Activated T-cell treated with anti-CD3 and anti-CD28 coated beads, Interleukin-2, amount 50 U/mL, for 72 hours (primary cell): Measurements from ENCODE around the gene TGFB1I1. TPM values are rescaled to one million over a fixed set of nuclear protein-coding genes. Genes with fewer than 3 reads are reported as not detected.

ENCODE experiments used
- ATAC-seq, 2 donors: fragments of 150-1000 bp; cut with Tn5 transposase; replicated peaks in 1 of 2; 2 replicates each; pipeline ENCODE4 v1.10.0; 2021; ENCODE audit warnings: moderate library complexity in 2 of 2, mild to moderate bottlenecking in 1 of 2
- DNase-seq, 2 donors: peaks; one replicate each; pipeline ENCODE4 v3.0.0; 2021 to 2022; ENCODE audit warnings: mixed read lengths in 1 of 2
- H3K27ac Mint-ChIP-seq: one replicate; pipeline ENCODE4 v1.8.0; 2022; ENCODE audit warnings: mild to moderate bottlenecking, moderate library complexity, mixed read lengths
- H3K27me3 Mint-ChIP-seq: one replicate; pipeline ENCODE4 v1.8.0; 2022; ENCODE audit warnings: low read depth, mixed read lengths
- H3K36me3 Mint-ChIP-seq, 2 donors: one replicate each; pipeline ENCODE4 v1.8.0; 2022; ENCODE audit warnings: mixed read lengths in 2 of 2, mild to moderate bottlenecking in 1 of 2; ENCODE audit not compliant: insufficient read depth in 2 of 2
- H3K4me1 Mint-ChIP-seq: one replicate; pipeline ENCODE4 v1.8.0; 2022; ENCODE audit warnings: low read depth, mixed read lengths
- H3K4me3 Mint-ChIP-seq, 2 donors: one replicate each; pipeline ENCODE4 v1.8.0; 2022; ENCODE audit warnings: mild to moderate bottlenecking in 2 of 2, mixed read lengths in 2 of 2, moderate library complexity in 2 of 2
- H3K9me3 Mint-ChIP-seq, 2 donors: one replicate each; pipeline ENCODE4 v1.8.0; 2022; ENCODE audit warnings: mixed read lengths in 2 of 2
- total RNA-seq, 2 donors: library from RNA; stranded (reverse); gene quantifications; one replicate each; pipeline ENCODE4 v1.2.3, GENCODE V29; 2022

TGFB1I1 gene
- 1 to 10 TPM; 1.3 to 4.4 TPM for total RNA-seq

GRCh38 chr16:31471875-31472708 lies at the start of gene TGFB1I1:
TGFB1I1 (plus strand) TSS chr16:31472152; CDS start chr16:31472189, 37 bp downstream.
- Mint-ChIP-seq H3K36me3 (peaks cover 0 to 3% of the 10 kb centered on the region in 2 donors), H3K4me1 (peaks cover 24% of the 10 kb centered on the region), H3K27me3 (peaks cover 49% of the 10 kb centered on the region), H3K9me3 (no peaks in the 10 kb centered on the region), H3K27ac (peak within 1 kb of the TSS; percentile 57), H3K4me3 (peak within 1 kb of the TSS; percentile 78 to 85)
- ATAC-seq (no peak), DNase-seq (no peak)

- Mint-ChIP-seq H3K27me3 (peaks cover 38% of the 10 kb centered on the region), H3K27ac (no peak overlapping the region), H3K4me1 (peaks cover 56% of the 10 kb centered on the region), H3K36me3 (peaks cover 0 to 2% of the 10 kb centered on the region in 2 donors), H3K9me3 (no peaks in the 10 kb centered on the region), H3K4me3 (no peak overlapping the region)
- ATAC-seq (no peak), DNase-seq (no peak)
Observed at GRCh38 chr16:31423241-31423640, 48.7 kb upstream of the TGFB1I1 start.

GRCh38 chr16:31423801-31424200 lies 48.2 kb upstream of the TGFB1I1 start:
- Mint-ChIP-seq H3K9me3 (no peaks in the 10 kb centered on the region), H3K36me3 (peaks cover 0 to 2% of the 10 kb centered on the region in 2 donors), H3K4me3 (no peak overlapping the region), H3K4me1 (peaks cover 56% of the 10 kb centered on the region), H3K27me3 (peaks cover 34% of the 10 kb centered on the region), H3K27ac (no peak overlapping the region)
- DNase-seq (no peak), ATAC-seq (no peak)

- Mint-ChIP-seq H3K27ac (peak overlapping the region; percentile 36), H3K27me3 (peaks cover 29% of the 10 kb centered on the region), H3K9me3 (no peaks in the 10 kb centered on the region), H3K36me3 (peaks cover 0 to 2% of the 10 kb centered on the region in 2 donors), H3K4me3 (peak overlapping the region; percentile 59 to 61), H3K4me1 (peaks cover 32% of the 10 kb centered on the region)
- peak; percentile 63 for ATAC-seq
- DNase-seq = peak; percentile 67 to 77
Observed at GRCh38 chr16:31427441-31428278, 44.3 kb upstream of the TGFB1I1 start.

GRCh38 chr16:31428279-31428597 lies 43.7 kb upstream of the TGFB1I1 start, which contains the start of gene COX6A2:
COX6A2 (minus strand) TSS chr16:31428360; CDS start chr16:31428325, 35 bp downstream.
- Mint-ChIP-seq H3K4me1 (peaks cover 27% of the 10 kb centered on the region), H3K4me3 (peak within 1 kb of the TSS; percentile 59 to 61), H3K9me3 (no peaks in the 10 kb centered on the region), H3K27ac (peak within 1 kb of the TSS; percentile 36), H3K36me3 (peaks cover 0 to 2% of the 10 kb centered on the region in 2 donors), H3K27me3 (peaks cover 24% of the 10 kb centered on the region)
- DNase-seq (no peak), ATAC-seq (no peak)

- ATAC-seq = peak; percentile 23 to 55
- Mint-ChIP-seq H3K9me3 (no peaks in the 10 kb centered on the region), H3K4me1 (peaks cover 22% of the 10 kb centered on the region), H3K27me3 (peaks cover 18% of the 10 kb centered on the region), H3K27ac (no peak overlapping the region), H3K36me3 (peaks cover 0 to 2% of the 10 kb centered on the region in 2 donors), H3K4me3 (peak overlapping the region in 1 of 2 donors; percentile 12)
- DNase-seq = no peak
Observed at GRCh38 chr16:31428638-31429247, 43.2 kb upstream of the TGFB1I1 start.

GRCh38 chr16:31429314-31429713 lies 42.6 kb upstream of the TGFB1I1 start:
- Mint-ChIP-seq H3K27ac (no peak overlapping the region), H3K4me1 (peaks cover 20% of the 10 kb centered on the region), H3K36me3 (peaks cover 0 to 2% of the 10 kb centered on the region in 2 donors), H3K4me3 (no peak overlapping the region), H3K9me3 (no peaks in the 10 kb centered on the region), H3K27me3 (peaks cover 13% of the 10 kb centered on the region)
- DNase-seq = no peak
- no peak for ATAC-seq

- H3K27me3 Mint-ChIP-seq = peaks cover 13% of the 10 kb centered on the region
- DNase-seq = no peak
- H3K4me1 Mint-ChIP-seq = peaks cover 20% of the 10 kb centered on the region
- no peak overlapping the region for H3K27ac Mint-ChIP-seq
- ATAC-seq = no peak
- H3K4me3 Mint-ChIP-seq = no peak overlapping the region
- no peaks in the 10 kb centered on the region for H3K9me3 Mint-ChIP-seq
- H3K36me3 Mint-ChIP-seq = peaks cover 0 to 2% of the 10 kb centered on the region in 2 donors
Observed at GRCh38 chr16:31429796-31430195, 42.2 kb upstream of the TGFB1I1 start.

GRCh38 chr16:31430380-31431052 lies 41.4 kb upstream of the TGFB1I1 start:
- Mint-ChIP-seq H3K27me3 (peaks cover 12% of the 10 kb centered on the region), H3K4me3 (peak overlapping the region in 1 of 2 donors; percentile 38), H3K9me3 (no peaks in the 10 kb centered on the region), H3K36me3 (peaks cover 0 to 2% of the 10 kb centered on the region in 2 donors), H3K27ac (no peak overlapping the region), H3K4me1 (peaks cover 20% of the 10 kb centered on the region)
- DNase-seq (no peak), ATAC-seq (peak; percentile 59 to 60)

- Mint-ChIP-seq H3K27ac (no peak overlapping the region), H3K36me3 (no peaks in the 10 kb centered on the region), H3K27me3 (no peaks in the 10 kb centered on the region), H3K9me3 (no peaks in the 10 kb centered on the region), H3K4me3 (no peak overlapping the region), H3K4me1 (peaks cover 27% of the 10 kb centered on the region)
- ATAC-seq = no peak
- DNase-seq = no peak
Observed at GRCh38 chr16:31435341-31436220, 36.4 kb upstream of the TGFB1I1 start.

GRCh38 chr16:31436221-31437045 lies 35.5 kb upstream of the TGFB1I1 start:
- Mint-ChIP-seq H3K36me3 (no peaks in the 10 kb centered on the region), H3K4me1 (peaks cover 26% of the 10 kb centered on the region), H3K9me3 (no peaks in the 10 kb centered on the region), H3K27ac (no peak overlapping the region), H3K4me3 (no peak overlapping the region), H3K27me3 (no peaks in the 10 kb centered on the region)
- ATAC-seq (no peak), DNase-seq (no peak)
